SKM-1 treated with dmso at 0.1 percent for 144 hours (cell line): Measurements from ENCODE around the gene PRUNE2.
A peak's percentile ranks its signal among the peaks of the same experiment; 100 is the strongest.
"Not testable (repeated sequence)": the region's sequence is repeated elsewhere in the genome, so short reads cannot be mapped to it uniquely, and the experiment has no call there.

ENCODE experiments used
- DNase-seq: peaks from one replicate; lab custom pipeline; 2025; ENCODE audit not compliant: unreplicated experiment; lab: John Stamatoyannopoulos, UW

Gene PRUNE2

GRCh38 chr9:76873056-76873792, 32.7 kb downstream of the PRUNE2 start:
- DNase-seq, result no peak

GRCh38 chr9:76868897-76869296, 37.0 kb downstream of the PRUNE2 start:
- DNase-seq, result no peak

- DNase-seq, result no peak
Observed at GRCh38 chr9:76866689-76867088, 39.2 kb downstream of the PRUNE2 start.

GRCh38 chr9:76863832-76864231, 42.1 kb downstream of the PRUNE2 start:
- DNase-seq, result no peak

- DNase-seq, result no peak
Observed at GRCh38 chr9:76859860-76860259, 46.1 kb downstream of the PRUNE2 start.

- DNase-seq, result not testable (repeated sequence)
Observed at GRCh38 chr9:76858248-76858647, 47.7 kb downstream of the PRUNE2 start.

DNA sequence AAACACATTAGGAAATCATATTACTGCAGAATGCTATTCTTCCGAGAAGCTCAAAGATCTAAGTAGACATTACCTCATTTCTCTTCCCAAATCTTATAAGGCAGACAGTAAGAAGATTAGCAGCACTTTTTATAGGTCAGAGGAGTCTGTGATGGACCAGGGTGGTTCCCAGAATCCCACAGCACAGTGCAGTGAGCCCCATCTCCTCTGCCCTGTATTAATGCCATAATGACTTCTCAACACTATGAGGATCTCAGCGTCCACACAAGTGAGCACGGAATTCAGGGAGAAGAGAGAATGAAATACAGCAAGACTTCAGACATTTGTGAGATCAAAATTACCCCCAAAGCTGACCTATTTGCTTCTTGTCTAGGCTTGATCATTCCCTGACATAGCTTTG, 49.9 kb downstream of the PRUNE2 start:
- DNase-seq, result no peak

DNA sequence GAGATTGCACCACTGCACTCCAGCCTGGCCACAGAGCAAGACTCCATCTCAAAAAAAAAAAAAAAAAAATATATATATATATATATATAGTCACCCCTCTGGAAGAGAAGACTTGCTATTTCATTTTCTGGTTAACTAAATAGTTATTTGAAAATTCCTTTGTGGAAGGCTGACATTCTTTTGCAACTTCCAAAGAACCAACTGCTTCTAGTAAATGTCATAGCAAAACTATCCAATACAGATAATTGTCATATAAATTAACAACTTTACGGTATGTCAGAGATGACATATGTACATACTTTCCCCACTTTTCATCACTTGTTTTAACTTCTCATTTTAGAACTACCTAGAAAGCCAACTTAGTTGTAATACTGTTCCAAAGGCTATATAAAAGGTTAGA, 50.9 kb downstream of the PRUNE2 start:
- DNase-seq, result no peak

DNA sequence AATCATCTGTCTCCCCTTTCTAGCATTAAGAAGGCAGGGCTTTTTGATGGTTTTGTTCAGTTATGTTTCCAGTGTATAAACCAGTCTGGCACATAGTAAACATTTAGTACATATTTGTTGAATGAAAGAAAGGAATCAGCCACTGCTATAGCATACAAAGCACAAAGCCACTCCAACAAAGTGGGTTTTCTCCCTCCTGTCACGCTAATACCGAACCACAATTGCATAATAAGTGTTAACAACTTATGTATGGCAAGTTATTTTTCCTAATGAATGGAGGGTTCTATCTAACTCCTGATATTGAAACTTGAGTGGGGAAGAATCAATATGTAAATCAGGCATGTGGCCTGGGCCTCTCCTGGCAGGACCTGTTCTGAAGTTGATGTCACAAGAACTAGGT, 53.9 kb downstream of the PRUNE2 start:
- no peak for DNase-seq

- DNase-seq, result no peak
Observed at GRCh38 chr9:76846297-76846696, 59.6 kb downstream of the PRUNE2 start.

GRCh38 chr9:76845254-76845653, 60.7 kb downstream of the PRUNE2 start:
- DNase-seq, result no peak

- no peak for DNase-seq
Observed at GRCh38 chr9:76835571-76836283, 70.2 kb downstream of the PRUNE2 start.

- DNase-seq, result no peak
Observed at GRCh38 chr9:76828447-76828846, 77.5 kb downstream of the PRUNE2 start.

GRCh38 chr9:76827296-76828080, 78.4 kb downstream of the PRUNE2 start:
- no peak for DNase-seq

DNA sequence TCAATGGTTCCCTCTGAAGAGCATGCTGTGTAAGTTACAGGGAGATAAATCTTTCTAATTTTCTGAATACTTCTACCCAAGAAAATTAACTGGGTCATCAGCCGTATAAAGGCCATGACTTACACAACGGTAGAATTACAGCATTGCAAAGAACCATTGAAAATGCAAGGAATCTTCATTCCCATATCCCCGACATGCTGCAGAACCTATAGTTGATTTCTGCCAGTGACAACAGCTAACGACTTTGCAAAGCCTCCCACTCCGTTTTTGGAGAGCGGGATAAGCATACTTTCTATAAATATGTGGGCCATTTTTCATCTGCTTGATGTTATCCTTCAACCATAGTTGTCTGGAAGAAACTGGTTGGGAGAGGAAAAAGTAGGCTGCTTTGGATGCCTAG, 85.5 kb downstream of the PRUNE2 start:
- DNase-seq, result no peak

GRCh38 chr9:76818271-76818670, 87.6 kb downstream of the PRUNE2 start:
- no peak for DNase-seq

- DNase-seq, result no peak
Observed at GRCh38 chr9:76817489-76817888, 88.4 kb downstream of the PRUNE2 start.

DNA sequence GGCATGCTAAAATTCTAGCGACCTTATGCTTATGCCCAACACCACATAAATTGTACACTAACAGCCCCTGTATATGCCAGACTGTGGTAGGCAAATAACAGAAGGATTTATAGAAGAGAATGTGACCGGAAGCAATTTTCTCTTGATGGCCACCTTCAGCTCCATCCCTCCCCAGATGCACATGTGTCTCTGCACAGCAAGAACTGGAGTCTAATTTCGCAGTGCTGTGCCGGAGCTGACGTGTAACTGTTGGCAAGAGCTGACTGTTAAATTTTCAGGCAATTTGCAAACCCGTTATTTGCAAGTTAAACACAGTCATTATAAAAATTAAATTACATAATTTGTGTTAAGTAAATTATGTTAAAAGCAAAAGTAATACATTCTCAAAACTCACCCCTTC, 93.3 kb downstream of the PRUNE2 start:
- no peak for DNase-seq

- DNase-seq, result peak; percentile 15
Observed at GRCh38 chr9:76810377-76810957, 95.4 kb downstream of the PRUNE2 start.

- no peak for DNase-seq
Observed at GRCh38 chr9:76808636-76809035, 97.3 kb downstream of the PRUNE2 start.

DNA sequence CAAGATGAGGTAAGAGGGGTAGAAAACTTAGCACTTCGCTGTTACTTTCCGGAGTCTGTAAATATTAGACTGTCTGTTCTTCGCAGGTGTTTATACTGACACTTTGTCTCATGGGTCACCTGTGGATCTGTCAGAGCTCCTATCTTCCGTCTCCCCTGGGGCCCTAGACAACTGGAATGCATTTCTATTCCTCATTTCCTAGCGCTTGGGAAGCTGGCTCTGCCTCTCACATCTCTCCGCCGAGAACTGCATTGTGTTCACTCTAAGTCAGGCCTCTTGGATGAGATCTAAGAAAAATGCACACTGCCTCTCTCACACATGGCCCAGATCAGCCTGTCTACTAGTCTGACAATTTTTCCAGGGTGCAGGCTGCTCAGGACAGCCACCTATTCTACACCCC, 102.2 kb downstream of the PRUNE2 start:
- no peak for DNase-seq

GRCh38 chr9:76803083-76803482, 102.8 kb downstream of the PRUNE2 start:
- no peak for DNase-seq
